ENCODE data around the gene SLC39A11.

SLC39A11 gene

GRCh38 chr17:72677714-72678390, 414.6 kb downstream of the SLC39A11 start:
- DNase-seq = no peak
- Mint-ChIP-seq H3K27me3 (ENCODE audit: low read depth, poor library complexity) (peaks cover 9% of the 10 kb centered on the region), H3K27ac (peak overlapping the region; percentile 47), H3K9me3 (peaks cover 34% of the 10 kb centered on the region), H3K4me1 (peaks cover 16% of the 10 kb centered on the region), H3K36me3 (ENCODE audit: low read depth) (peaks cover 10% of the 10 kb centered on the region), H3K4me3 (no peak overlapping the region)
- TF ChIP-seq CTCF (IDR thresholded peaks at IDR 0.05) = no peak

- Mint-ChIP-seq H3K27me3 (ENCODE audit: low read depth, poor library complexity) (peaks cover 9% of the 10 kb centered on the region), H3K27ac (peak overlapping the region; percentile 47), H3K4me1 (peaks cover 14% of the 10 kb centered on the region), H3K4me3 (no peak overlapping the region), H3K36me3 (ENCODE audit: low read depth) (peaks cover 10% of the 10 kb centered on the region), H3K9me3 (peaks cover 34% of the 10 kb centered on the region)
- TF ChIP-seq CTCF (IDR thresholded peaks at IDR 0.05) = no peak
- no peak for DNase-seq
Observed at GRCh38 chr17:72677108-72677507, 415.4 kb downstream of the SLC39A11 start.

GRCh38 chr17:72672729-72673128, 419.8 kb downstream of the SLC39A11 start:
- no peaks in the 10 kb centered on the region for H3K36me3 Mint-ChIP-seq (ENCODE audit: low read depth)

GRCh38 chr17:72671016-72671415, 421.5 kb downstream of the SLC39A11 start:
- no peaks in the 10 kb centered on the region for H3K36me3 Mint-ChIP-seq (ENCODE audit: low read depth)
- TF ChIP-seq CTCF (IDR thresholded peaks at IDR 0.05) = no peak
- no peak for DNase-seq
- H3K27ac Mint-ChIP-seq = no peak overlapping the region
- no peak overlapping the region for H3K4me3 Mint-ChIP-seq
- peaks cover 15% of the 10 kb centered on the region for H3K9me3 Mint-ChIP-seq
- H3K27me3 Mint-ChIP-seq (ENCODE audit: low read depth, poor library complexity) = peaks cover 4% of the 10 kb centered on the region
- H3K4me1 Mint-ChIP-seq = peaks cover 11% of the 10 kb centered on the region

More at GRCh38 chr17:72672729-72673128, 419.8 kb downstream of the SLC39A11 start:
- peaks cover 15% of the 10 kb centered on the region for H3K9me3 Mint-ChIP-seq
- no peak overlapping the region for H3K27ac Mint-ChIP-seq
- H3K4me3 Mint-ChIP-seq = no peak overlapping the region
- no peak for DNase-seq
- TF ChIP-seq CTCF (IDR thresholded peaks at IDR 0.05) = no peak
- H3K27me3 Mint-ChIP-seq (ENCODE audit: low read depth, poor library complexity) = peaks cover 8% of the 10 kb centered on the region
- peaks cover 8% of the 10 kb centered on the region for H3K4me1 Mint-ChIP-seq

- Mint-ChIP-seq H3K27me3 (ENCODE audit: low read depth, poor library complexity) (peaks cover 7% of the 10 kb centered on the region), H3K4me1 (peaks cover 16% of the 10 kb centered on the region), H3K36me3 (ENCODE audit: low read depth) (peaks cover 6% of the 10 kb centered on the region), H3K27ac (no peak overlapping the region), H3K9me3 (peaks cover 19% of the 10 kb centered on the region), H3K4me3 (no peak overlapping the region)
- no peak for TF ChIP-seq CTCF (IDR thresholded peaks at IDR 0.05)
- no peak for DNase-seq
Observed at GRCh38 chr17:72667096-72668063, 425.1 kb downstream of the SLC39A11 start.
